Activated CD8-positive, alpha-beta memory T cell treated with anti-CD3 and anti-CD28 coated beads, Interleukin-2, amount 50 U/mL, for 1 hour (primary cell): ENCODE results near the gene RRM2.
A peak's percentile ranks its signal among the peaks of the same experiment; 100 is the strongest.
"Not testable (repeated sequence)": the region's sequence is repeated elsewhere in the genome, so short reads cannot be mapped to it uniquely, and the experiment has no call there.

Experiments
- DNase-seq: peaks from one replicate; pipeline ENCODE4 v3.0.0-alpha.2; 2020; ENCODE audit errors: extremely low read depth

RRM2 gene

GRCh38 chr2:10091182-10091888 lies 31.2 kb upstream of the RRM2 start:
- DNase-seq = no peak

GRCh38 chr2:10091889-10092244 lies 30.7 kb upstream of the RRM2 start:
- not testable (repeated sequence) for DNase-seq

GRCh38 chr2:10094271-10094814 lies 28.2 kb upstream of the RRM2 start:
- no peak for DNase-seq

- no peak for DNase-seq
Measured at GRCh38 chr2:10095175-10095574, 27.4 kb upstream of the RRM2 start.

GRCh38 chr2:10096641-10097040 lies 25.9 kb upstream of the RRM2 start:
- no peak for DNase-seq

GRCh38 chr2:10097352-10098148 lies 25.0 kb upstream of the RRM2 start:
- no peak for DNase-seq

- no peak for DNase-seq
Measured at GRCh38 chr2:10101491-10101890, 21.0 kb upstream of the RRM2 start.

- no peak for DNase-seq
Measured at GRCh38 chr2:10103179-10103578, 19.4 kb upstream of the RRM2 start.

- DNase-seq = not testable (repeated sequence)
Measured at GRCh38 chr2:10104906-10105305, 17.6 kb upstream of the RRM2 start.

- DNase-seq = no peak
Measured at GRCh38 chr2:10109311-10109710, 13.2 kb upstream of the RRM2 start.

GRCh38 chr2:10119027-10119325 lies 3.6 kb upstream of the RRM2 start:
- no peak for DNase-seq

GRCh38 chr2:10119601-10120157 lies 2.9 kb upstream of the RRM2 start:
- no peak for DNase-seq

- DNase-seq = peak; percentile 70
Measured at GRCh38 chr2:10120158-10120876, 2.2 kb upstream of the RRM2 start.

GRCh38 chr2:10120877-10121574 lies 1.5 kb upstream of the RRM2 start:
- DNase-seq = no peak

- DNase-seq = no peak
Measured at GRCh38 chr2:10123281-10123680, 742 bp downstream of the RRM2 start.

- peak; percentile 34 for DNase-seq
Measured at GRCh38 chr2:10124538-10125045, 2.1 kb downstream of the RRM2 start.

- no peak for DNase-seq
Measured at GRCh38 chr2:10125842-10126631, 3.5 kb downstream of the RRM2 start.

GRCh38 chr2:10126632-10127026 lies 4.1 kb downstream of the RRM2 start:
- DNase-seq = no peak

- DNase-seq = no peak
Measured at GRCh38 chr2:10128420-10128819, 5.9 kb downstream of the RRM2 start.

GRCh38 chr2:10129490-10129889 lies 7.0 kb downstream of the RRM2 start:
- no peak for DNase-seq
